Spleen (tissue), 11 donors: ENCODE results near the gene ABCC8. TPM values are rescaled to one million over a fixed set of nuclear protein-coding genes. Genes with fewer than 3 reads are reported as not detected.

Source experiments
- DNase-seq: peaks from one replicate; pipeline ENCODE4 v3.0.0-alpha.2; 2020
- H3K27ac ChIP-seq, 8 donors: fragments of 200-600 bp; sonication (generic) in 7 of 8; 1 replicate in 4 of 8; 2 replicates in 4 of 8; pipeline versions ENCODE4 v1.5.0 to v1.8.0; 2016 to 2021; ENCODE audit warnings: inconsistent platforms in 4 of 8, mild to moderate bottlenecking in 4 of 8, moderate library complexity in 1 of 8
- H3K27me3 ChIP-seq, 7 donors: fragments of 200-600 bp; sonication (generic) in 6 of 7; replicated peaks in 1 of 7; 1 replicate in 4 of 7; 2 replicates in 3 of 7; pipeline versions ENCODE4 v1.5.0 to v1.8.0; 2016 to 2021; ENCODE audit warnings: inconsistent platforms in 3 of 7, mild to moderate bottlenecking in 1 of 7
- H3K36me3 ChIP-seq, 6 donors: fragments of 200-600 bp; sonication (generic) in 5 of 6; 1 replicate in 4 of 6; 2 replicates in 2 of 6; pipeline versions ENCODE4 v1.5.0 to v1.8.0; 2016 to 2021; ENCODE audit warnings: inconsistent platforms in 2 of 6
- H3K4me1 ChIP-seq, 6 donors: fragments of 200-600 bp; sonication (generic) in 5 of 6; 1 replicate in 3 of 6; 2 replicates in 3 of 6; pipeline versions ENCODE4 v1.5.0 to v1.8.0; 2016 to 2021; ENCODE audit warnings: inconsistent platforms in 3 of 6
- H3K4me3 ChIP-seq, 8 donors: fragments of 200-600 bp; sonication (generic) in 7 of 8; 1 replicate in 4 of 8; 2 replicates in 4 of 8; pipeline versions ENCODE4 v1.5.0 to v1.8.0; 2016 to 2021; ENCODE audit warnings: inconsistent platforms in 4 of 8, mild to moderate bottlenecking in 4 of 8, moderate library complexity in 2 of 8
- H3K9me3 ChIP-seq, 8 donors: fragments of 200-600 bp; sonication (generic) in 7 of 8; 1 replicate in 4 of 8; 2 replicates in 4 of 8; pipeline versions ENCODE4 v1.5.0 to v1.8.0; 2016 to 2021; ENCODE audit warnings: inconsistent platforms in 4 of 8
- POLR2A ChIP-seq, 3 donors: fragments of 450-650 bp; IDR thresholded peaks; one replicate each; pipeline ENCODE4 v1.5.1; 2017; ENCODE audit warnings: antibody characterized with exemption in 3 of 3, mild to moderate bottlenecking in 1 of 3
- POLR2AphosphoS5 ChIP-seq, 3 donors: sonication (generic); formaldehyde crosslinking; IDR thresholded peaks; one replicate each; pipeline ENCODE4 v1.5.1; 2017; ENCODE audit warnings: antibody characterized with exemption in 3 of 3
- WGBS, 5 donors: extraction: QIAGEN DNeasy Blood & Tissue Kit in 3 of 5; methylation state at CpG; one replicate each; pipeline versions ENCODE4 v1.1.5 to v1.1.7; 2013 to 2018; 5-methylcytosine and 5-hydroxymethylcytosine counted together
- intact Hi-C: fragments of 100-400 bp; cut with DNase I; formaldehyde crosslinking; loops from one replicate; pipeline ENCODE4 v1.15.0; 2023; ENCODE audit warnings: low total_unique reads
- polyA plus RNA-seq, 3 donors: library from polyadenylated mRNA; stranded (reverse); fragments of 200-250 nt; gene quantifications; one replicate each; pipeline ENCODE4 v1.2.1, GENCODE V29; 2013
- total RNA-seq, 7 donors: library from RNA; depleted of rRNA in 3 of 7; stranded (reverse); fragments of >200 nt in 3 of 7; fragmentation: NEBNext Ultra II Directional in 4 of 7; extraction: Animal tissue kit (Norgen Biotek cat#: 25700) in 4 of 7; gene quantifications; one replicate each; pipeline versions ENCODE4 v1.1.0 to v1.2.1, GENCODE V29; 2016 to 2021
- TF ChIP-seq, protein P1 (sequence below), 11 experiments: fragments of 200-600 bp in 7 of 11; fragments of 450-650 bp in 4 of 11; sonication (generic) in 4 of 11; IDR thresholded peaks in 8 of 11; conservative IDR thresholded peaks in 3 of 11; 1 replicate in 7 of 11; 2 replicates in 4 of 11; pipeline versions ENCODE4 v1.4.0 to v1.8.0; 2016 to 2021; ENCODE audit warnings: antibody characterized with exemption in 11 of 11, inconsistent platforms in 4 of 11, mild to moderate bottlenecking in 1 of 11
- donor health status: healthy with polysubstance abuse.
- donor health status: DM: no; HTN: no; CAD: no; lungs with moderate emphysema.
- donor health status: DM: no; HTN: no; CAD: no.
- donor health status: Bipolar disorder and iron deficiency.
- donor health status: healthy.
- donor health status: DM: no; HTN: no; CAD: no.
- donor health status: DM: yes; HTN: yes; CAD: no.

The ABCC8 gene
- total and polyA plus RNA-seq, 10 donors: 0.26 to 1.3 (median 0.48) TPM; not detected in 2

DNA sequence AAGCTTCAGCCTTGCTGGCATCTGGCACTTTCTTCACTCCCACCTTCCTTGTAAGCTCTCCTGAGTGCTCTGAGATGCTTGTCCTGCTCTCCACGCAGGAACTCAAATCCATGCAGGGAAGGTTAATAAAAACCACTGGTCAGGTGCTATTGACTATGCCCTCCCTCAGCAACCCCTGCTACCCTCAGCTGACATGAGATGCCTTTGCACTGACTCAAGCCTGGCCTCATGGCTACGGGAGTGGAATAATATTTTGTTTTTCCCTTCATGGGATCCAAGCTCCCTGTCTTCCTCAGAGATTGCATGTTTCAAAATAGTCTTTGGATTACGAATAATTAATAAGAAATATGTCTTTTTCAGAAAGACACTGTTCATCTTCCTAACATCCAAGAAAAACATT lies 31.7 kb upstream of the ABCC8 start:
- TF ChIP-seq POLR2AphosphoS5 (IDR thresholded peaks at IDR 0.05): no peak
- TF ChIP-seq POLR2A (IDR thresholded peaks at IDR 0.05): no peak
- TF ChIP-seq, protein P1, sequence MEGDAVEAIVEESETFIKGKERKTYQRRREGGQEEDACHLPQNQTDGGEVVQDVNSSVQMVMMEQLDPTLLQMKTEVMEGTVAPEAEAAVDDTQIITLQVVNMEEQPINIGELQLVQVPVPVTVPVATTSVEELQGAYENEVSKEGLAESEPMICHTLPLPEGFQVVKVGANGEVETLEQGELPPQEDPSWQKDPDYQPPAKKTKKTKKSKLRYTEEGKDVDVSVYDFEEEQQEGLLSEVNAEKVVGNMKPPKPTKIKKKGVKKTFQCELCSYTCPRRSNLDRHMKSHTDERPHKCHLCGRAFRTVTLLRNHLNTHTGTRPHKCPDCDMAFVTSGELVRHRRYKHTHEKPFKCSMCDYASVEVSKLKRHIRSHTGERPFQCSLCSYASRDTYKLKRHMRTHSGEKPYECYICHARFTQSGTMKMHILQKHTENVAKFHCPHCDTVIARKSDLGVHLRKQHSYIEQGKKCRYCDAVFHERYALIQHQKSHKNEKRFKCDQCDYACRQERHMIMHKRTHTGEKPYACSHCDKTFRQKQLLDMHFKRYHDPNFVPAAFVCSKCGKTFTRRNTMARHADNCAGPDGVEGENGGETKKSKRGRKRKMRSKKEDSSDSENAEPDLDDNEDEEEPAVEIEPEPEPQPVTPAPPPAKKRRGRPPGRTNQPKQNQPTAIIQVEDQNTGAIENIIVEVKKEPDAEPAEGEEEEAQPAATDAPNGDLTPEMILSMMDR (IDR thresholded peaks at IDR 0.05 in 8 of 11, conservative IDR thresholded peaks at IDR 0.05 in 3 of 11): no peak
- H3K27me3 ChIP-seq: peaks cover 0 to 9% (median 0%) of the 10 kb centered on the region in 7 donors
- H3K36me3 ChIP-seq: no peaks in the 10 kb centered on the region
- intact Hi-C loops: no loop called here
- H3K27ac ChIP-seq: peak overlapping the region in 3 of 8 donors; percentile 27 to 74 (median 38)
- H3K9me3 ChIP-seq: no peaks in the 10 kb centered on the region
- no peak for DNase-seq
- peaks cover 0 to 24% (median 3%) of the 10 kb centered on the region in 6 donors for H3K4me1 ChIP-seq
- H3K4me3 ChIP-seq: no peak overlapping the region
- 51 to 72% (median 61%) methylated on average over 3 of the region's 3 CpGs for whole genome bisulfite sequencing, 5 donors

DNA sequence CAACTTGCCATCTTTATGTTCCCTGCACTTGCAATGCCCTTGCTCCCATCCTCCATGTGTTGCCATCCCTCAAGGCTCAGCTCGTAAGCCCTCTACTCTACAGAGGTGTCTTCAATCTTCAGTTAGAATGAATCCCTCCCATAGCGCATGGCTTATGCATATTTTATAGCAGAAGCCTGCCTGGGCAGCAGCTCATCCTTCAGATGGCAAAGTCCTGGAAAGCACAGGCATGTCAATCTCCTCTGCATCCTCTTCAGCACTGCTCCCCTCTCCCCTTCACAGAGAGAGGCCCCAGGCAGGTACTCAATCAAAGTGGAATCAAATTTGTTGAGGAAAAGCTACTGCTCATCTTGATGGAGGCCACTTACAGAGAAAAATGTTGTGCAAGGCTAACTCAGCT lies 31.1 kb upstream of the ABCC8 start:
- Histone ChIP-seq H3K27me3 (peaks cover 0 to 5% (median 0%) of the 10 kb centered on the region in 7 donors), H3K27ac (no peak overlapping the region), H3K4me1 (peaks cover 0 to 24% (median 3%) of the 10 kb centered on the region in 6 donors), H3K36me3 (no peaks in the 10 kb centered on the region), H3K4me3 (no peak overlapping the region), H3K9me3 (no peaks in the 10 kb centered on the region)
- intact Hi-C loops: no loop called here
- WGBS, 5 donors: 83 to 100% (median 92%) methylated on average over 2 of the region's 2 CpGs
- no peak for TF ChIP-seq POLR2AphosphoS5 (IDR thresholded peaks at IDR 0.05)
- TF ChIP-seq, protein P1 (IDR thresholded peaks at IDR 0.05 in 8 of 11, conservative IDR thresholded peaks at IDR 0.05 in 3 of 11): no peak
- no peak for DNase-seq

DNA sequence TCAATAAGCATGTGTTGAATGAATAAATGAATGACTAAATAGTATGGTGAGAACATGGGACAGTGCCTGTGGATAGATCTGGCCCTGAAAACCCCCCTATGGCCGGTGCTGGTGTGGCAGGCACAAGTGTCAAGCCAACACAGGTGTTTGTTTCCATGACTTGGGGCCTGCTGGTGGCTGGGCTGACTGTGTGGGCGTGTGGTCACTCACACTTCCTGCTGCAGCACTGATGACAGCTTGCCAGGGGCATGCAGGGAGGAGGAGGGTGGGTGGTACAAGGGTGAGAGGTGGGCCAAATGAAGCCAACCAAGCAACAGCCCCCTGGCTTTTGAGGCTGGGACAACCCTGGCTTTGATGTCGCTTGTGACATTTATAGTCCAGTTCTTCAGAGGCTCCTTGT lies 30.3 kb upstream of the ABCC8 start:
- Histone ChIP-seq H3K27me3 (peaks cover 0 to 5% (median 0%) of the 10 kb centered on the region in 7 donors), H3K4me3 (no peak overlapping the region), H3K4me1 (peaks cover 0 to 24% (median 3%) of the 10 kb centered on the region in 6 donors), H3K27ac (no peak overlapping the region), H3K9me3 (no peaks in the 10 kb centered on the region), H3K36me3 (no peaks in the 10 kb centered on the region)
- DNase-seq: no peak
- TF ChIP-seq POLR2A (IDR thresholded peaks at IDR 0.05) (no peak), POLR2AphosphoS5 (IDR thresholded peaks at IDR 0.05) (no peak)
- TF ChIP-seq, protein P1 (IDR thresholded peaks at IDR 0.05 in 8 of 11, conservative IDR thresholded peaks at IDR 0.05 in 3 of 11): no peak
- intact Hi-C loops: no loop called here
- WGBS, 5 donors: 60 to 73% (median 62%) methylated on average over 2 to 3 of the region's 3 CpGs

DNA sequence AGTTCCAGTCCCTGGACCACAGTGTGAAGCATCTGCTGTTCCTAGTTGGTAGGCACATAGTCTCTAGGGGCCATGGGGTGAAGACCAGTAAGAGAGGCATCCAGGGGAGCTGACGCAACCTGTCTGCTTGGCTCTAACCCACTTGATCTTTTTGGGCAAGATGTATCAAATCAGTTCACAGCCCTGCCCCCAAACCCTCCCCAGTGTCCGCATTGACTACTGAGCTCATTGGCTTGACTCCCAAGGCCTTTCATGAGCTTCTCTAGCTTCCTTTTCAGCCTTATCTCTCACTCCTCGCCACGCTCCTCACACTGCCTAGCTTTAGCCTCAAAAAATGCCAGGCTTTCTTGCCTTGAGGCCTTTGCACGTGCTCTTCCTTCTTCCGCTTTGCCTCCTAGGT lies 29.7 kb upstream of the ABCC8 start:
- H3K27me3 ChIP-seq: peaks cover 0 to 5% (median 0%) of the 10 kb centered on the region in 7 donors
- DNase-seq: no peak
- 73 to 85% (median 76%) methylated on average over 6 of the region's 6 CpGs for WGBS, 5 donors
- H3K4me3 ChIP-seq: no peak overlapping the region
- intact Hi-C loops: no loop called here
- peaks cover 0 to 24% (median 3%) of the 10 kb centered on the region in 6 donors for H3K4me1 ChIP-seq
- no peaks in the 10 kb centered on the region for H3K36me3 ChIP-seq
- no peak overlapping the region for H3K27ac ChIP-seq
- H3K9me3 ChIP-seq: no peaks in the 10 kb centered on the region
- TF ChIP-seq POLR2A (IDR thresholded peaks at IDR 0.05) (no peak), POLR2AphosphoS5 (IDR thresholded peaks at IDR 0.05) (no peak)
- TF ChIP-seq, protein P1 (IDR thresholded peaks at IDR 0.05 in 8 of 11, conservative IDR thresholded peaks at IDR 0.05 in 3 of 11): no peak
